ENCODE results near the gene SMCO4.
A peak's percentile ranks its signal among the peaks of the same experiment; 100 is the strongest.

SMCO4 gene

GRCh38 chr11:93498641-93499040 is 44.5 kb downstream of the SMCO4 start:
- no peak for DNase-seq

DNA sequence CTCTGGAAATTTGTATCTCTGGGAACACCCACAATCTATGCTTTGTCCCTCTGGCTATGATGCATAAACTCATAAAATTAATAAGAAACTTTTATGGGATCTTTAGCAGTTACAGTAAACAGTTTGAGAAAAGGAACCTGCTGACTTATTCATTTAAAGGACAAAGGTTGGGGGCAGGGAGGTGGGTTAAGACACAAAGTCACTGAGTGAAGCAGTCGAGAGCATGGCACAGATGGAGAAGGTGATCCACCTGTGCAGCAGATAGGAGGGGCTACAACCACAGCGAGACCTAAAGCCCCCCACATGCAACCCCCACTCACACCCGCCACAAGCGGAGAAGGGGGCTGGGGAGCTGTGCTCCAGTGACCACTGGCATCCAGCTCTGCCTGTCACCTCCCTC is 45.0 kb downstream of the SMCO4 start:
- no peak for DNase-seq

DNA sequence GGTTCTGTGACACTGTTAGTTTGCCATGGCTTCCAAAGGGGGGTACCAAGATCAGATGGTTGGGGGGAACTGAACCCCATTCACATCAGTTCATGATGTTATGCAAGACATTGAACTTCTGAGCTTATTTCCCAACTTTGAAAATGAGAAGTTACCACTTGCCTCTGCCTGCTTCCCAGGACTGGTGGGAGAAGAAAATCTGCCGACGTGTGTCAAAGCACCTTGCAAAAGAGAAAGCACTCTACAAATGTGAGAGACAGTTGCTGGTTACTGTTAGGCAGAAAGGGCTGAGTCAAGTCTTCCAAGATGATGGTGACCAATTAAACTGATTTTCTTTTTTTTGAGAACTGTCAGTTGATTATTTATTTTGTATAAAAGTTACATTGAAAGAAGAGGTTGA is 45.6 kb downstream of the SMCO4 start:
- no peak for DNase-seq

- DNase-seq: peak; percentile 81
Measured at GRCh38 chr11:93494357-93494756, 48.8 kb downstream of the SMCO4 start.

DNA sequence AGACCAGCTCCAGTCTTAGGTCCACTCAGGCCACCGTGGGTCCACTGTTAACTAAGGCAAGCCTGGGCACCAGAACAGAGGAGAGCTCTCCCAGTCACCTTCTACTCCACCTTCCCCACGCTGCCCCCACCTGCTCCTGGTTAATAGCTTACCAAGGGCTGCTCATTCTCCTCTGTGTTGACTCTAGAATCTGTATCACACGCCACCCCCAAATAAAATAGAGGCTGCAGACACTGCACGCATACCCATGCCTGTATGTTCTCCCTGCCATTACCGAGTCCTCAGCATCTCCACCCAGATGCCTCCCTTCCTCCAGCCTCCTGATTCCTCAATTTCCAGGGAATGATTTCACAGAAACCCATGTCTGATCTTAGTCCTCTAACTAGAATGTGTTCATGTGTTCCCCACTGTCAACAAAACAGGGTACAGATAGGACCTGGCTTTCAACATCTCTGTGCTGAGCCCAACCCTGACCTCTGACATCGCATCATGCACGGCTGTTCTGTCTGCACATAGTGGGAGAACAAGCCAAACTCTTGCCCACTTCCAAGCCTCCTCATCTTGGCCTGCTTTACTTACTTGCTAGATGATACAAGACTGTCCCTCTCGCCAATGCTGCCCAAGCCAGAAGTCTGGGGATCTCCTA is 49.8 kb downstream of the SMCO4 start:
- DNase-seq: no peak

- no peak for DNase-seq
Measured at GRCh38 chr11:93492464-93493251, 50.5 kb downstream of the SMCO4 start.

DNA sequence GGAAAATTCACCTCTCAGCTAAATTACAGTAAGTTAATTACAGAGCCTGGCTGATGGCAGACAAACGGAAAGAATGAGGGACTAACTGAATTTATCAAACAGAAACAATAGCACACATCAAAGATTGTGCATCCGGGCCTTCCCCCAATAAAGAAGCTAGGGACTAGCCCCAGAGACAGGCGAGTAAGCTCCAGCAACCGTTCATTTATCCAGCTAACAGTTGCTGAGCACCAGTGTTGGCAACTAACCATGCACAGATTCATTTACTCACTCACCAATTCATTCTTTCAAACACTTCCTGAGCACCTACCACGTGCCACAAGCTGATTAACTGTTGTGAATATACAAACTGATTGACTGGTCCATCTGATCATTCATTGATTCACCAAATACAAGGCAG is 51.2 kb downstream of the SMCO4 start:
- DNase-seq: no peak

DNA sequence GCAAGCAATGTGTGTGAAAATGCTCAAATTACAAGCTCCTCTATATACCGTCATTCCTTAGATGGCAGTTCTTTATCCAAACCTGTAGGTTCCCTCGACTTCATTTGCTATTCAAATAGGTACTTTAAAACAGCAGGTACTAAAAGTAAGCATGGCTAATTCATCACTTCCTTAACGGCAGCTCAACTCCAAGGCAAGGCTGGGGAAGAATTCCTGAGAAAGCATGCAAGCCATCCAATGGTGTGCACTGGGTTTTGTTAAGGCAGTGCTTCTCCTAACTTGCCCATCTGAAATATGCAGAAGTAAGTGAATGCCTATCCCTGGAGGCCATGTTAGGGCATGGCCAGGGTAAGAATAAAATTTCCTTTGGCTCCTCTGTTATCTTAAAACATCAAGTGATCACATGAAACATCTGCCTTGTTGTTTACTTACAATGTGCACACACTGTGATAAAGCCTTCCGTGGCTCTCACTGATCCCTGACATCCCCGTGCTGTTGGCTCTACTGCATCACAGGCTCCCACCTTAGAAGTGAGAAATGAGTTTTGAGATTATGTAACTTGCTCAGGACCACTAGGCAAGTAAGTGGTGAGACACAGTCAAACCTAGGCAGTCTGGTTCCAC is 52.1 kb downstream of the SMCO4 start:
- no peak for DNase-seq

DNA sequence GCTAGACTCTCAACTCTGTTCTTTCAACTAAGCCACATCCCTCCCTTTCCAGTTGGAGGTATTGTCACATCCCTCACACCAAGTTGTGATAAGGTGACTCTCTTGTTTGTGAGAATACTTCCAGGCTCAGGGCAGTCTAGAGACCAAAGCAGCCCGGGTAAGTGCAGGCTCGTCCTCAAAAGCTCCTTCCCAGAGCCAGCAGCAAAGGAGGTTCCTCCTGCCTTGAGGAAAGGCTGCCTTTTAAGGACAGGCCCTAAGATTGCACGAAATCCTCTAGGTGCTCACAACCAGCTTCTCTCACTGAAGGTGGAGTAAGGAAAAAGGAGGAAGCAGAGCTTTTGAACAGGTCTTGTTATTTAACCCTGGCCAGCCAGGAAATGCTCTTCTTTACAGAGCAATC is 53.4 kb downstream of the SMCO4 start:
- DNase-seq: no peak

DNA sequence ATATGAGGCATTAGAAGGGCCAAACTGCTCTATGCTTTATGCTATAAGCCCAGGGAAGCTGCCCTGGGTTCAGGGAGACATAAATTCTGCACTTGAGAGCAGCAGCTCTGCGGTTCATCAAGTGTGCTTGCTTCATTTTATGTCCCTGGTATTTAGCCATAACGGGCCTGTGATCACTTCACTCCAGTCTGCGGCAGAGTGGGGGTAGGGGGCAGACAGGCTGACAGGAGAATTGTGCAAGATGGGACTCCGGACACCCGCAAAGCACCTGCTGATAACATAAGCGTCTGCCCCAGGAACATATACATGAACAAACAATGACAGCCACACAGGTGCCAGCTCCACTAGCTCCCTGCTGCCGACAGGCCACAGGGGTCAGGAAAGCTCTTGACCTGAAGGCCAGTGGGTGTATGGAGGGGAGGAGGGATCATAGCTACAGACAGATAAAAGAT is 56.1 kb downstream of the SMCO4 start:
- no peak for DNase-seq

DNA sequence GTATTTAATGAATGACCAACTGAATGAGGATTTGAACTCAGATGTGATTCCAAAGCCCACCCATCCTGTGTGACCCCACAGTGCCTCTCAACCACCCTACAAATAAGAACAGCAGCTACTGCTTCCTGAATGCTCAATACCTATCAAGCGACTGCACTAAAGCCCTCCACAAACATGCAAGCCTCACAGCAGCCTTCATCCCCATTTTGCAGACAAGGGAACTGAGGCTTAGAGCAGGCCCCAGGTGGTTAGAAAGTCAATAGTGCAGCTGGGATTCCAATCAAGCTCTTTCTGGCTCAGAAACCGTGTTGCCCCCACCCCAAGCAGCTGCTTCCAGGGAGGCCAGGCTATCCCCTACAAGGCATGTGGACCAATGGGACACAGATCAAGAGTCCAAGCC is 57.2 kb downstream of the SMCO4 start:
- DNase-seq: no peak

DNA sequence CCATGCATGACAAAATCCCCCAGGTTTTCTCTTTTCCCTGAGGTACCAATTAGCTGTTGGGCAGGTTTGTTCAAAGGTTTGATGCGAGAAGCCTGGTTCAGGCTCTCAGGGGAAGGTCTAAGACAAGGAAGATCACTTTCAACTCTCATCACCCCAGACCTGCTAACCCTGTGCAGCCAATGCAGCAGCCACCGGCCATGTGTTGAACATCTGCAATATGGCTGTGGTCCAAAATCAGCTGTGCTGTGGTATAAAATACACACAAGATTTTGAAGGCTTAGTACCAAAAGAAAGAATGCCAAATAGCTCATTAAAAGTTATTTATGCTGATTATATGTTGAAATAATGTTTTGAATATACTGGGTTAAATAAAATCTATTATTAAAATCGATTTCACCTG is 58.5 kb downstream of the SMCO4 start:
- no peak for DNase-seq

DNA sequence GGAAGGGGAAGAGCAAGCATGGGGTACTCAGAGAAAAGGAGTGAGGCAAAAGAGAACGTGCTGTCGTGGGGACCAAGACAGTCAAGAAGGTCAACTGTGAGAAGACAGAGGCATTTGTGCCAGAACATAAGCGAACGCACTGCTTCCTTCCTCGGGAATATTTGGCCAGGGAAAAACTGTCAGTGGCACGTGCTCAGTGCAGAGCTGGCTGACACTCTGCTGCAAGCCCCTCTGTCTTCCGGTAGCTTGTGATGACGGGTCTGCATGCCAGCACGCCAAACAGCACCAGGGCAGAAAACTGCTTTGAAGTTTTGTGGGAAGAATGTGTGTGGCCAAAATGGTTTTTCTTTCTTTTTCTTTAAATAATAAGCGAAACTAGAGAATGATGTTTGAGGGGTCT is 60.6 kb downstream of the SMCO4 start:
- DNase-seq: no peak

GRCh38 chr11:93481696-93482095 is 61.5 kb downstream of the SMCO4 start:
- DNase-seq: no peak

- DNase-seq: no peak
Measured at GRCh38 chr11:93481279-93481678, 61.9 kb downstream of the SMCO4 start.

DNA sequence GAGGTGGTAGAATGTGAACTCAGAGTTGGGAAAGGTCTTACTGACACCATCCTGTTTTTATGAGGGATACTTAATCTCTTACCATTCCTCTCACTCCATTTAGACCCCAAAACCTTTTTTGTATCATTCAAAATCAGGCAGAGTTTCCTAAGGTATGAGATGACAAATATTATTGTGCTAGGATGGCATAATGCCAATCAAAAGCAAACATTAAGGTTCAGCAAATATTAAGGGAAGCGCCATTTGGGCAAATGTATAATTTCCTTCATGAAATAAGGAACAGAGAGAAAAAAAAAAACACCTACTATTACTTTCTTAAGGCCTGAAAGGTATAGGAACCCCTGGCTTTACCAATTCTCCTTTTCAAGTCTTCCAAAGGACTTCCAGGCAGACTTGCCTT is 62.4 kb downstream of the SMCO4 start:
- no peak for DNase-seq

DNA sequence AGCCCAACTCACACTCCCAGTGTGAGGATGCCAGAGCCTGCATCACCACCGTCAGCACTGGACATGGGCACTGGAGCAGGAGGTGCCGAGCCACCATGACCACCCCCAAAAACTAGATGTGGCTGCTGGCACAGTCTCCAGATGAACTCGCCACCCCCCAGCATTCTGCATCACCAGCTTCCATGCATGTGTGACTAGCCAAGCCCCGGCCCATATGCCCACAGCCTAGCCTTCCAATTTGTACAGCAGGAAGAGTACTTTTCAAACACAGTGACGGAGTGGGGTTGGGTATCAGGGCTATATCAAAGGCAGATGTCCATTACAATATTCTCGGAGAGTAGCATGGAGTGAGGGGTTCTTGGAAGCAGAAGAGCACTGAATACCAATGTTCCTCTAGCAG is 62.9 kb downstream of the SMCO4 start:
- DNase-seq: no peak

DNA sequence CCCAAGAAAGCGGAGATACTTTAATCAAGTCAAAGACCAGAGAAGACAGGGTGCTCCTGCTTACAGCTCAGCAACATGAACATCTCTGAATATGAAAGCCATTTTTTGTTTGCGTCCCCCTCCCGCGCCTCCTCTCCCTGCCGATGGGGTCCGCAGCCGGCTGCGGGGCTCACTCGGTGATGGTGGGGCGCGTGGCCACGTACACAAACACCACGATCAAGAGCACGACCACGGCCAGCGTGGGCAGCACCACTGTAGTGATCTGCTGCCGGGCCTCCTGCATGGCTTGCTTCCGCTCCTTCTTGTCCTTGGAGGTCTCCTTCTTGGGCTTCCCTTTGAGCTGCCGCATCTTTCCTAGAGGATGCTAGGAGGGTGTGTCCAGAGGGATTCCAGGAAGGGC is 64.3 kb downstream of the SMCO4 start:
- no peak for DNase-seq

DNA sequence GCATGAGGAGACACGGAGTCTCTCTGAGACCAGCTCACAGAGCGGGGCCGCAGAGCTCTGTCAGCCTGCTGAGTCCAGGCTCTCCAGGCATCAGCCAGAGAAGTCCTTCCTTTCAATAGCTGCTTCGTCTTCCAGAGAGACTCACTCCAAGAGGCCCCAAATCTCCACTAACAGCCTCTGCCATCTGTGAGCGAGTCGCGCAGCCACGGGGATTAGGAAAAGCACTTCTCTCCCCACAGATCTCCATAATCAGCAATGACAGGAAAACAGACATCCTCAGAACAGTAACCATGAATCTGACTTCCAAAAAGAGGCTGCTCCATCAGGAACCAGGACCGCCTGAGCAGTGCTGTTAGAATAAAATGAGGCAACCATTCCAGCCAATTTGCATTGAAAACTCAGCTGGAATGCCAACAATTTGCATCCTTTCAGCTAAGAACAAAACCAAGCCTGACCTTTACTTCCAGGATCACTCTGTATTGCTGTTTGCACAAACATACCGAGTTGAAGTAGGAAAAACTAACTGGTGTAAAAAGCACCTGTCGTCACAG is 65.4 kb downstream of the SMCO4 start:
- no peak for DNase-seq

DNA sequence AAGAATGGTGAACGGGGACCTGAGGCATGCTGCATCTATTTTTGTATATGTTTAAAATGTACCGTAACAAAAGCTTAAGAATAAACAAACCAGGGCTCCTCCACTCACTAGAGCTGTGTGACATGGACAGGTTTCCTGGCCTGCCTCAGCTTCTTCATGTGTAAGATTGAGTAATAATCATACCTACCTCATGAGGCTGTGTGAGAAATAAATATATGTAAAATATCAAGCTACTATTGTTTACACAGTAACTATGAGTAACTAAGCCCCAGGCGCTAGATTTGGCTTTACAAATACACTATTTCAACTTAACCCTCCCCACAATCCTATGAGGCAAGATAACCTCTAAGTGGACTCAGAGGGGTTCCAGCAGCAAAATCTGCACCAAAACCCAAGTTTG is 66.4 kb downstream of the SMCO4 start:
- DNase-seq: no peak

- no peak for DNase-seq
Measured at GRCh38 chr11:93474123-93474522, 69.1 kb downstream of the SMCO4 start.

- no peak for DNase-seq
Measured at GRCh38 chr11:93468290-93468689, 74.9 kb downstream of the SMCO4 start.

GRCh38 chr11:93467054-93467453 is 76.1 kb downstream of the SMCO4 start:
- no peak for DNase-seq
